ENCODE measurements around the gene AEBP2.
"Not testable (repeated sequence)": the region's sequence is repeated elsewhere in the genome, so short reads cannot be mapped to it uniquely, and the experiment has no call there.

Gene AEBP2

GRCh38 chr12:19413582-19413981 is 25.7 kb upstream of the AEBP2 start:
- not testable (repeated sequence) for H2BK5ac ChIP-seq (ENCODE audit: low read length); H2BK120ac ChIP-seq (ENCODE audit: low read depth, low read length); H3K4ac ChIP-seq (ENCODE audit: low read depth, low read length); H4K8ac ChIP-seq (ENCODE audit: low read depth, low read length); H3K23ac ChIP-seq (ENCODE audit: low read length); H3K27me3 ChIP-seq (ENCODE audit: insufficient read depth, low read length, poor library complexity); H3K79me1 ChIP-seq (ENCODE audit: low read length); H3K18ac ChIP-seq (ENCODE audit: low read length); H3K79me2 ChIP-seq (ENCODE audit: control insufficient read depth, insufficient read depth, low read length); H3K4me1 ChIP-seq (ENCODE audit: control insufficient read depth, low read depth, low read length); H3K56ac ChIP-seq (ENCODE audit: low read length); DNase-seq; H3K27ac ChIP-seq (ENCODE audit: low read depth, low read length); H4K5ac ChIP-seq (ENCODE audit: low read length); H2AK5ac ChIP-seq (ENCODE audit: low read length); H3K36me3 ChIP-seq (ENCODE audit: control insufficient read depth, insufficient read depth, low read length); H2BK15ac ChIP-seq (replicated peaks; ENCODE audit: low read depth); H3K4me2 ChIP-seq (ENCODE audit: low read length); H3K9ac ChIP-seq (ENCODE audit: low read length); H3K4me3 ChIP-seq (ENCODE audit: low read length)
- no CpG with 5 or more reads among the region's 5 CpGs for WGBS (ENCODE audit: extremely low coverage, insufficient coverage, low lambda C conversion rate)

GRCh38 chr12:19415563-19415962 is 23.7 kb upstream of the AEBP2 start:
- Histone ChIP-seq H3K23ac (ENCODE audit: low read length) (no peak overlapping the region), H4K5ac (ENCODE audit: low read length) (no peak overlapping the region), H3K27ac (ENCODE audit: low read depth, low read length) (no peak overlapping the region), H3K4me3 (ENCODE audit: low read length) (no peak overlapping the region), H3K36me3 (ENCODE audit: control insufficient read depth, insufficient read depth, low read length) (no peaks in the 10 kb centered on the region), H2BK5ac (ENCODE audit: low read length) (no peak overlapping the region), H3K4ac (ENCODE audit: low read depth, low read length) (no peak overlapping the region), H2AK5ac (ENCODE audit: low read length) (no peak overlapping the region), H3K79me1 (ENCODE audit: low read length) (no peaks in the 10 kb centered on the region), H3K4me1 (ENCODE audit: control insufficient read depth, low read depth, low read length) (no peaks in the 10 kb centered on the region), H3K4me2 (ENCODE audit: low read length) (no peak overlapping the region), H3K79me2 (ENCODE audit: control insufficient read depth, insufficient read depth, low read length) (no peaks in the 10 kb centered on the region), H2BK15ac (replicated peaks; ENCODE audit: low read depth) (no peak overlapping the region), H4K8ac (ENCODE audit: low read depth, low read length) (no peak overlapping the region), H3K27me3 (ENCODE audit: insufficient read depth, low read length, poor library complexity) (no peaks in the 10 kb centered on the region), H3K18ac (ENCODE audit: low read length) (no peak overlapping the region), H2BK120ac (ENCODE audit: low read depth, low read length) (no peak overlapping the region), H3K9ac (ENCODE audit: low read length) (no peak overlapping the region), H3K56ac (ENCODE audit: low read length) (no peak overlapping the region)
- DNase-seq = no peak

- H3K79me2 ChIP-seq (ENCODE audit: control insufficient read depth, insufficient read depth, low read length) = no peaks in the 10 kb centered on the region
- no peaks in the 10 kb centered on the region for H3K27me3 ChIP-seq (ENCODE audit: insufficient read depth, low read length, poor library complexity)
- H3K4me2 ChIP-seq (ENCODE audit: low read length) = no peak overlapping the region
- H3K79me1 ChIP-seq (ENCODE audit: low read length) = no peaks in the 10 kb centered on the region
- no peak overlapping the region for H4K8ac ChIP-seq (ENCODE audit: low read depth, low read length)
- WGBS (ENCODE audit: extremely low coverage, insufficient coverage, low lambda C conversion rate) = no CpG with 5 or more reads among the region's 14 CpGs
- H3K4ac ChIP-seq (ENCODE audit: low read depth, low read length) = no peak overlapping the region
- no peak overlapping the region for H4K5ac ChIP-seq (ENCODE audit: low read length)
- no peak overlapping the region for H3K9ac ChIP-seq (ENCODE audit: low read length)
- no peak overlapping the region for H2BK15ac ChIP-seq (replicated peaks; ENCODE audit: low read depth)
- H3K23ac ChIP-seq (ENCODE audit: low read length) = no peak overlapping the region
- no peak overlapping the region for H2AK5ac ChIP-seq (ENCODE audit: low read length)
- no peak overlapping the region for H3K4me3 ChIP-seq (ENCODE audit: low read length)
- no peak overlapping the region for H3K56ac ChIP-seq (ENCODE audit: low read length)
- H2BK120ac ChIP-seq (ENCODE audit: low read depth, low read length) = no peak overlapping the region
- H3K18ac ChIP-seq (ENCODE audit: low read length) = no peak overlapping the region
- H2BK5ac ChIP-seq (ENCODE audit: low read length) = no peak overlapping the region
- H3K27ac ChIP-seq (ENCODE audit: low read depth, low read length) = no peak overlapping the region
- H3K4me1 ChIP-seq (ENCODE audit: control insufficient read depth, low read depth, low read length) = no peaks in the 10 kb centered on the region
- no peaks in the 10 kb centered on the region for H3K36me3 ChIP-seq (ENCODE audit: control insufficient read depth, insufficient read depth, low read length)
- DNase-seq = no peak
Observed at GRCh38 chr12:19419086-19419485, 20.2 kb upstream of the AEBP2 start.

- no peak overlapping the region for H2BK15ac ChIP-seq (replicated peaks; ENCODE audit: low read depth)
- no peak overlapping the region for H3K18ac ChIP-seq (ENCODE audit: low read length)
- no peak overlapping the region for H2BK5ac ChIP-seq (ENCODE audit: low read length)
- no peak overlapping the region for H4K5ac ChIP-seq (ENCODE audit: low read length)
- H3K27me3 ChIP-seq (ENCODE audit: insufficient read depth, low read length, poor library complexity) = no peaks in the 10 kb centered on the region
- H2AK5ac ChIP-seq (ENCODE audit: low read length) = no peak overlapping the region
- no peak overlapping the region for H3K9ac ChIP-seq (ENCODE audit: low read length)
- no peaks in the 10 kb centered on the region for H3K79me2 ChIP-seq (ENCODE audit: control insufficient read depth, insufficient read depth, low read length)
- no peak overlapping the region for H4K8ac ChIP-seq (ENCODE audit: low read depth, low read length)
- no peak for DNase-seq
- H3K79me1 ChIP-seq (ENCODE audit: low read length) = no peaks in the 10 kb centered on the region
- H3K36me3 ChIP-seq (ENCODE audit: control insufficient read depth, insufficient read depth, low read length) = no peaks in the 10 kb centered on the region
- H3K4ac ChIP-seq (ENCODE audit: low read depth, low read length) = no peak overlapping the region
- no peak overlapping the region for H3K27ac ChIP-seq (ENCODE audit: low read depth, low read length)
- H3K4me3 ChIP-seq (ENCODE audit: low read length) = no peak overlapping the region
- H3K23ac ChIP-seq (ENCODE audit: low read length) = no peak overlapping the region
- no peaks in the 10 kb centered on the region for H3K4me1 ChIP-seq (ENCODE audit: control insufficient read depth, low read depth, low read length)
- H2BK120ac ChIP-seq (ENCODE audit: low read depth, low read length) = no peak overlapping the region
- H3K56ac ChIP-seq (ENCODE audit: low read length) = no peak overlapping the region
- no peak overlapping the region for H3K4me2 ChIP-seq (ENCODE audit: low read length)
- WGBS (ENCODE audit: extremely low coverage, insufficient coverage, low lambda C conversion rate) = no CpG with 5 or more reads among the region's 6 CpGs
Observed at GRCh38 chr12:19421503-19422282, 17.6 kb upstream of the AEBP2 start.

GRCh38 chr12:19423166-19423930 is 15.9 kb upstream of the AEBP2 start:
- no peak overlapping the region for H2BK120ac ChIP-seq (ENCODE audit: low read depth, low read length)
- no peak for DNase-seq
- no peak overlapping the region for H3K4me2 ChIP-seq (ENCODE audit: low read length)

More at GRCh38 chr12:19423166-19423930, 15.9 kb upstream of the AEBP2 start:
- H3K79me1 ChIP-seq (ENCODE audit: low read length) = no peaks in the 10 kb centered on the region
- H3K27ac ChIP-seq (ENCODE audit: low read depth, low read length) = no peak overlapping the region
- H3K56ac ChIP-seq (ENCODE audit: low read length) = no peak overlapping the region
- H3K79me2 ChIP-seq (ENCODE audit: control insufficient read depth, insufficient read depth, low read length) = no peaks in the 10 kb centered on the region
- H2BK5ac ChIP-seq (ENCODE audit: low read length) = no peak overlapping the region
- H3K9ac ChIP-seq (ENCODE audit: low read length) = no peak overlapping the region
- H2AK5ac ChIP-seq (ENCODE audit: low read length) = no peak overlapping the region
- no peaks in the 10 kb centered on the region for H3K4me1 ChIP-seq (ENCODE audit: control insufficient read depth, low read depth, low read length)
- H3K36me3 ChIP-seq (ENCODE audit: control insufficient read depth, insufficient read depth, low read length) = no peaks in the 10 kb centered on the region
- no peak overlapping the region for H3K23ac ChIP-seq (ENCODE audit: low read length)
- no peak overlapping the region for H3K4me3 ChIP-seq (ENCODE audit: low read length)
- WGBS (ENCODE audit: extremely low coverage, insufficient coverage, low lambda C conversion rate) = no CpG with 5 or more reads among the region's 12 CpGs
- no peak overlapping the region for H3K4ac ChIP-seq (ENCODE audit: low read depth, low read length)
- no peaks in the 10 kb centered on the region for H3K27me3 ChIP-seq (ENCODE audit: insufficient read depth, low read length, poor library complexity)
- H3K18ac ChIP-seq (ENCODE audit: low read length) = no peak overlapping the region
- H4K5ac ChIP-seq (ENCODE audit: low read length) = no peak overlapping the region
- H4K8ac ChIP-seq (ENCODE audit: low read depth, low read length) = no peak overlapping the region
- H2BK15ac ChIP-seq (replicated peaks; ENCODE audit: low read depth) = no peak overlapping the region
